Subcutaneous abdominal adipose tissue (tissue), 5 donors: ENCODE results near the gene CD300LB.
"Not testable (repeated sequence)": the region's sequence is repeated elsewhere in the genome, so short reads cannot be mapped to it uniquely, and the experiment has no call there.

Experiments used
- H3K27ac ChIP-seq: one replicate; pipeline ENCODE4 v1.7.0; 2013; ENCODE audit warnings: low read depth, mild to moderate bottlenecking, inconsistent platforms, low read length, moderate library complexity
- H3K27me3 ChIP-seq, 5 donors: one replicate each; pipeline ENCODE4 v1.7.0; 2013; ENCODE audit warnings: low read length in 5 of 5, inconsistent platforms in 1 of 5; ENCODE audit not compliant: control insufficient read depth in 5 of 5, insufficient read depth in 4 of 5
- H3K36me3 ChIP-seq, 5 donors: one replicate each; pipeline ENCODE4 v1.7.0; 2013; ENCODE audit warnings: low read length in 5 of 5; ENCODE audit not compliant: control insufficient read depth in 5 of 5, insufficient read depth in 5 of 5
- H3K4me1 ChIP-seq, 5 donors: one replicate each; pipeline ENCODE4 v1.7.0; 2013; ENCODE audit warnings: low read length in 5 of 5, mild to moderate bottlenecking in 3 of 5, moderate library complexity in 1 of 5; ENCODE audit not compliant: control insufficient read depth in 5 of 5, insufficient read depth in 5 of 5
- H3K4me3 ChIP-seq, 5 donors: one replicate each; pipeline ENCODE4 v1.7.0; 2013; ENCODE audit warnings: low read length in 5 of 5, low read depth in 1 of 5
- H3K9ac ChIP-seq, 5 donors: one replicate each; pipeline ENCODE4 v1.7.0; 2013; ENCODE audit warnings: low read length in 5 of 5, mild to moderate bottlenecking in 4 of 5, moderate library complexity in 3 of 5
- H3K9me3 ChIP-seq, 5 donors: one replicate each; pipeline ENCODE4 v1.7.0; 2013; ENCODE audit warnings: low read length in 5 of 5; ENCODE audit not compliant: control insufficient read depth in 5 of 5
- donor health status: healthy.
- donor health status: healthy.
- donor health status: healthy.
- donor health status: healthy.
- donor health status: healthy.

CD300LB gene

GRCh38 chr17:74531231-74531761 is at the start of gene CD300LB:
TSS of gene CD300LB (minus strand) at chr17:74531475. CDS start at chr17:74531350, 125 bp downstream.
- peak within 1 kb of the TSS in 2 of 5 donors; percentile 38 to 46 for H3K4me3 ChIP-seq
- H3K4me1 ChIP-seq = peaks cover 0 to 26% (median 9%) of the 10 kb centered on the region in 5 donors
- no peaks in the 10 kb centered on the region for H3K9me3 ChIP-seq
- no peaks in the 10 kb centered on the region for H3K27me3 ChIP-seq
- H3K27ac ChIP-seq = peak within 1 kb of the TSS; percentile 37
- no peak within 1 kb of the TSS for H3K9ac ChIP-seq
- H3K36me3 ChIP-seq = no peaks in the 10 kb centered on the region

- Histone ChIP-seq H3K9me3 (peaks cover 0 to 8% (median 0%) of the 10 kb centered on the region in 5 donors), H3K4me3 (no peak overlapping the region), H3K27me3 (peaks cover 0 to 9% (median 5%) of the 10 kb centered on the region in 5 donors), H3K27ac (no peak overlapping the region), H3K36me3 (no peaks in the 10 kb centered on the region), H3K9ac (no peak overlapping the region), H3K4me1 (peaks cover 0 to 10% (median 0%) of the 10 kb centered on the region in 5 donors)
Measured at GRCh38 chr17:74579900-74580299, 48.6 kb upstream of the CD300LB start.

- Histone ChIP-seq H3K27me3 (peaks cover 0 to 7% (median 5%) of the 10 kb centered on the region in 5 donors), H3K4me1 (peaks cover 0 to 10% (median 0%) of the 10 kb centered on the region in 5 donors), H3K4me3 (no peak overlapping the region), H3K27ac (no peak overlapping the region), H3K9me3 (peaks cover 0 to 3% (median 0%) of the 10 kb centered on the region in 5 donors), H3K9ac (no peak overlapping the region), H3K36me3 (no peaks in the 10 kb centered on the region)
Measured at GRCh38 chr17:74578979-74579378, 47.7 kb upstream of the CD300LB start.

GRCh38 chr17:74574489-74575142 is 43.3 kb upstream of the CD300LB start:
- Histone ChIP-seq H3K9ac (no peak overlapping the region), H3K4me1 (peaks cover 0 to 4% (median 3%) of the 10 kb centered on the region in 5 donors), H3K36me3 (no peaks in the 10 kb centered on the region), H3K9me3 (peaks cover 0 to 5% (median 0%) of the 10 kb centered on the region in 5 donors), H3K27ac (no peak overlapping the region), H3K4me3 (no peak overlapping the region), H3K27me3 (peaks cover 3 to 10% (median 5%) of the 10 kb centered on the region in 5 donors)

GRCh38 chr17:74573635-74574034 is 42.4 kb upstream of the CD300LB start:
- H3K27me3 ChIP-seq = peaks cover 2 to 19% (median 4%) of the 10 kb centered on the region in 5 donors
- not testable (repeated sequence) for H3K9me3 ChIP-seq

GRCh38 chr17:74573169-74573568 is 41.9 kb upstream of the CD300LB start:
- no peak overlapping the region for H3K9ac ChIP-seq
- peaks cover 0 to 5% (median 0%) of the 10 kb centered on the region in 5 donors for H3K9me3 ChIP-seq
- H3K36me3 ChIP-seq = no peaks in the 10 kb centered on the region
- H3K27me3 ChIP-seq = peaks cover 2 to 21% (median 3%) of the 10 kb centered on the region in 5 donors
- no peak overlapping the region for H3K27ac ChIP-seq
- H3K4me3 ChIP-seq = no peak overlapping the region
- H3K4me1 ChIP-seq = peaks cover 0 to 10% (median 0%) of the 10 kb centered on the region in 5 donors

More at GRCh38 chr17:74573635-74574034, 42.4 kb upstream of the CD300LB start:
- not testable (repeated sequence) for H3K4me1 ChIP-seq, H3K36me3 ChIP-seq, H3K27ac ChIP-seq, H3K9ac ChIP-seq, H3K4me3 ChIP-seq

- Histone ChIP-seq H3K27ac (no peak overlapping the region), H3K4me1 (peaks cover 0 to 14% (median 3%) of the 10 kb centered on the region in 5 donors), H3K27me3 (peaks cover 2 to 20% (median 3%) of the 10 kb centered on the region in 5 donors), H3K9me3 (peaks cover 0 to 5% (median 0%) of the 10 kb centered on the region in 5 donors), H3K36me3 (no peaks in the 10 kb centered on the region), H3K9ac (no peak overlapping the region), H3K4me3 (no peak overlapping the region)
Measured at GRCh38 chr17:74571621-74572270, 40.5 kb upstream of the CD300LB start.

- H3K27ac ChIP-seq = no peak overlapping the region
- H3K4me1 ChIP-seq = peaks cover 0 to 14% (median 3%) of the 10 kb centered on the region in 5 donors
- H3K4me3 ChIP-seq = no peak overlapping the region
- no peaks in the 10 kb centered on the region for H3K36me3 ChIP-seq
- peaks cover under 1 to 15% (median 10%) of the 10 kb centered on the region in 5 donors for H3K27me3 ChIP-seq
- H3K9ac ChIP-seq = no peak overlapping the region
- H3K9me3 ChIP-seq = peaks cover 0 to 5% (median 0%) of the 10 kb centered on the region in 5 donors
Measured at GRCh38 chr17:74569020-74570003, 38.0 kb upstream of the CD300LB start.

GRCh38 chr17:74568106-74568873 is 37.0 kb upstream of the CD300LB start:
- peaks cover 0 to 14% (median 3%) of the 10 kb centered on the region in 5 donors for H3K4me1 ChIP-seq
- H3K9me3 ChIP-seq = peaks cover 0 to 5% (median 0%) of the 10 kb centered on the region in 5 donors
- H3K27ac ChIP-seq = no peak overlapping the region
- H3K9ac ChIP-seq = no peak overlapping the region
- H3K27me3 ChIP-seq = peaks cover 0 to 15% (median 13%) of the 10 kb centered on the region in 5 donors
- H3K36me3 ChIP-seq = no peaks in the 10 kb centered on the region
- H3K4me3 ChIP-seq = no peak overlapping the region
